ENCODE measurements around the gene IL17D.

IL17D gene

DNA sequence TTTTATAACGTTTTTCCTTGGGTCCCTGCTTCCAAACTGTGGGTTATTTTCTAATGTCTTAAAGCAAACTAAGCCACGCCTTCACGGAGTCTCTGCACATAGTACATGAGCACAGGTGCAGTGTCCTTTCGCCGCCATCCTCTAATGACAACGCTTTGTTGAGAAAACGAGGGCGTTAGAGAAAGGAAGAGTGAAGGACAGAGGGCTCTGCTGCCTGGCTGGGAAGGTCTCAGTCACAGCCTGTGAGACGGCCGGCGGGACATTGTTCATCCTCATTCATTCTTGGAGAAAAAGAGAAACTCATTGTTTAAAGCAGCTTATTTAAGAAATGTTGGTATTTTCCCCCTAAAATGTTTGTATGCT lies 9.5 kb downstream of the IL17D start:
- TF ChIP-seq CTCF (IDR thresholded peaks at IDR 0.05; ENCODE audit: low read length) (no peak), EZH2 (IDR thresholded peaks at IDR 0.05; ENCODE audit: borderline replicate concordance, low read length) (no peak)
- H3K79me2 ChIP-seq (ENCODE audit: insufficient read depth, low read length) = no peaks in the 10 kb centered on the region
- H3F3A ChIP-seq (ENCODE audit: insufficient read depth, low read length) = no peaks in the 10 kb centered on the region
- no peak overlapping the region for H3K27ac ChIP-seq (ENCODE audit: low read depth, low read length, poor library complexity, severe bottlenecking)
- H3K4me3 ChIP-seq (ENCODE audit: low read depth, low read length, poor library complexity, severe bottlenecking) = peak overlapping the region; percentile 15
- no peaks in the 10 kb centered on the region for H3K9me3 ChIP-seq (ENCODE audit: low read length)
- H4K20me1 ChIP-seq (ENCODE audit: insufficient read depth, low read length) = no peaks in the 10 kb centered on the region
- H3K27me3 ChIP-seq (ENCODE audit: insufficient read depth, low read length) = 0 out of 2 replicates have a peak, but pooled peaks cover 5% of the 10 kb centered on the region
- H3K9ac ChIP-seq (ENCODE audit: low read length) = no peak overlapping the region; the same call in 1 of the 2 replicates
- no peak overlapping the region; the same call in 1 of the 2 replicates for H2AFZ ChIP-seq (ENCODE audit: low read length)
- no peaks in the 10 kb centered on the region for H3K36me3 ChIP-seq (ENCODE audit: insufficient read depth, low read length)
- H3K9me2 ChIP-seq (ENCODE audit: low read depth, low read length) = no peaks in the 10 kb centered on the region
- peaks cover 6% of the 10 kb centered on the region for H3K4me1 ChIP-seq (ENCODE audit: insufficient read depth, low read length, severe bottlenecking)
- peak overlapping the region; percentile 51 for H3K4me2 ChIP-seq (ENCODE audit: low read length)

DNA sequence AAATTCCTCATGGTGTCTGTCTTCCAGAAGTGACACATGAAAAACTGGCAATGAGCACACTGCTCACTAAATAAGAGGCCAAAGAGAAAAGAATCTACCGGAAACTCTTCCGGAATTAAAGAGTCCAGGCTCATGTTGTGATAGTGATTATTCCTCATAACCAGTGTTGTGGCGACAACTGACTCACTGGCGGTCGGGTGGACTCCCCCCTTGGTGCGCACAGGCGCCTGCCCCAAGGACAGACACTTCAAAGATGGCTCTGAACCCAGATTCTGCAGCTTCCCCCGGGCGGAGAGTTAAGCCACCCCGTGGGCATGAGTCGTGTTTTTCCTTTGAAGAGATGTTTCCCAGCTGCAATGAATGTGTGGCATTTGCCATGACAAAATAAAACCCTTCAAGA lies 10.3 kb downstream of the IL17D start:
- Histone ChIP-seq H3K79me2 (ENCODE audit: insufficient read depth, low read length) (no peaks in the 10 kb centered on the region), H3K4me1 (ENCODE audit: insufficient read depth, low read length, severe bottlenecking) (peaks cover 6% of the 10 kb centered on the region), H3K9me2 (ENCODE audit: low read depth, low read length) (no peaks in the 10 kb centered on the region), H3K4me3 (ENCODE audit: low read depth, low read length, poor library complexity, severe bottlenecking) (no peak overlapping the region), H3K9ac (ENCODE audit: low read length) (no peak overlapping the region), H3K27me3 (ENCODE audit: insufficient read depth, low read length) (0 out of 2 replicates have a peak, but pooled peaks cover 5% of the 10 kb centered on the region), H2AFZ (ENCODE audit: low read length) (no peak overlapping the region), H3K9me3 (ENCODE audit: low read length) (no peaks in the 10 kb centered on the region), H4K20me1 (ENCODE audit: insufficient read depth, low read length) (no peaks in the 10 kb centered on the region), H3F3A (ENCODE audit: insufficient read depth, low read length) (no peaks in the 10 kb centered on the region), H3K4me2 (ENCODE audit: low read length) (no peak overlapping the region), H3K36me3 (ENCODE audit: insufficient read depth, low read length) (no peaks in the 10 kb centered on the region), H3K27ac (ENCODE audit: low read depth, low read length, poor library complexity, severe bottlenecking) (no peak overlapping the region)
- TF ChIP-seq CTCF (IDR thresholded peaks at IDR 0.05; ENCODE audit: low read length) (no peak), EZH2 (IDR thresholded peaks at IDR 0.05; ENCODE audit: borderline replicate concordance, low read length) (no peak)

DNA sequence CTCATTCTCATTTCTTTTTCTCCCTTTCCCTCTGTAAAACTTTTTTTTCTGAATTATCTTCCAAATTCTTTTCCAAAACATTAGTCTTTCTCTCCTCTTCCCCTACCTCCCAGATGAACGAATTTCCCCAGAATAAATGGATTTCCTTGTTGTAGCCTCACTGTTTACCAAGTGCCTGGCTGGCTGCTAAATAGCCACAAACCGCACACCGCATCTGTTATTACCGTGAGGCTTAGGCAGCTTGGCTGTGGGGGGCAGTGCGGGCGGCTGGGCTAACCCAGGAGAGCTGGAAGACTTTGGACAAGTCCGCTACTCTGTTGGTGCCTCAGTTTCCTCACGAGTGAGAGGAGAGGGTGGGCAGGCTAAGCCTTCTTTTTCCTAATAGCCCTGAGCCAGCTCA lies 10.7 kb downstream of the IL17D start:
- 0 out of 2 replicates have a peak, but pooled peaks cover 5% of the 10 kb centered on the region for H3K27me3 ChIP-seq (ENCODE audit: insufficient read depth, low read length)
- no peak overlapping the region for H3K4me2 ChIP-seq (ENCODE audit: low read length)
- H3K27ac ChIP-seq (ENCODE audit: low read depth, low read length, poor library complexity, severe bottlenecking) = no peak overlapping the region
- H3K9me3 ChIP-seq (ENCODE audit: low read length) = no peaks in the 10 kb centered on the region
- H4K20me1 ChIP-seq (ENCODE audit: insufficient read depth, low read length) = no peaks in the 10 kb centered on the region
- H2AFZ ChIP-seq (ENCODE audit: low read length) = no peak overlapping the region
- no peak overlapping the region for H3K9ac ChIP-seq (ENCODE audit: low read length)
- H3K4me1 ChIP-seq (ENCODE audit: insufficient read depth, low read length, severe bottlenecking) = peaks cover 6% of the 10 kb centered on the region
- H3F3A ChIP-seq (ENCODE audit: insufficient read depth, low read length) = no peaks in the 10 kb centered on the region
- no peaks in the 10 kb centered on the region for H3K79me2 ChIP-seq (ENCODE audit: insufficient read depth, low read length)
- no peaks in the 10 kb centered on the region for H3K36me3 ChIP-seq (ENCODE audit: insufficient read depth, low read length)
- no peak for TF ChIP-seq EZH2 (IDR thresholded peaks at IDR 0.05; ENCODE audit: borderline replicate concordance, low read length)
- TF ChIP-seq CTCF (IDR thresholded peaks at IDR 0.05; ENCODE audit: low read length) = no peak
- no peaks in the 10 kb centered on the region for H3K9me2 ChIP-seq (ENCODE audit: low read depth, low read length)
- no peak overlapping the region for H3K4me3 ChIP-seq (ENCODE audit: low read depth, low read length, poor library complexity, severe bottlenecking)
